GM21381 (cell line): Measurements from ENCODE around the gene DNM3.

Experiments used
- ATAC-seq: cut with Tn5 transposase; IDR thresholded peaks from one replicate; pipeline ENCODE4 v1.9.1; 2021; ENCODE audit warnings: mild to moderate bottlenecking, moderate library complexity; ENCODE audit not compliant: unreplicated experiment

The DNM3 gene

GRCh38 chr1:171868217-171868803, 27.0 kb downstream of the DNM3 start:
- no peak for ATAC-seq

- ATAC-seq: no peak
Observed at GRCh38 chr1:171869097-171869496, 27.8 kb downstream of the DNM3 start.

- ATAC-seq: no peak
Observed at GRCh38 chr1:171871848-171872247, 30.6 kb downstream of the DNM3 start.

GRCh38 chr1:171872430-171872829, 31.1 kb downstream of the DNM3 start:
- ATAC-seq: no peak

GRCh38 chr1:171873664-171874063, 32.4 kb downstream of the DNM3 start:
- no peak for ATAC-seq

- ATAC-seq: no peak
Observed at GRCh38 chr1:171877701-171878100, 36.4 kb downstream of the DNM3 start.

GRCh38 chr1:171879556-171879955, 38.3 kb downstream of the DNM3 start:
- ATAC-seq: no peak

GRCh38 chr1:171881442-171881841, 40.1 kb downstream of the DNM3 start:
- ATAC-seq: no peak

GRCh38 chr1:171883849-171884248, 42.6 kb downstream of the DNM3 start:
- ATAC-seq: no peak

- ATAC-seq: no peak
Observed at GRCh38 chr1:171884475-171884874, 43.2 kb downstream of the DNM3 start.

GRCh38 chr1:171890131-171890530, 48.8 kb downstream of the DNM3 start:
- no peak for ATAC-seq

- ATAC-seq: no peak
Observed at GRCh38 chr1:171896936-171897703, 55.8 kb downstream of the DNM3 start.

GRCh38 chr1:171898941-171899340, 57.6 kb downstream of the DNM3 start:
- no peak for ATAC-seq

- ATAC-seq: no peak
Observed at GRCh38 chr1:171899838-171900237, 58.5 kb downstream of the DNM3 start.

- ATAC-seq: no peak
Observed at GRCh38 chr1:171901245-171901644, 59.9 kb downstream of the DNM3 start.

- ATAC-seq: no peak
Observed at GRCh38 chr1:171902527-171902926, 61.2 kb downstream of the DNM3 start.

GRCh38 chr1:171904778-171905450, 63.6 kb downstream of the DNM3 start:
- ATAC-seq: no peak

- ATAC-seq: no peak
Observed at GRCh38 chr1:171909711-171910110, 68.4 kb downstream of the DNM3 start.

GRCh38 chr1:171910786-171911185, 69.5 kb downstream of the DNM3 start:
- ATAC-seq: no peak

- no peak for ATAC-seq
Observed at GRCh38 chr1:171911506-171911905, 70.2 kb downstream of the DNM3 start.

GRCh38 chr1:171912509-171913175, 71.3 kb downstream of the DNM3 start:
- ATAC-seq: no peak

- no peak for ATAC-seq
Observed at GRCh38 chr1:171913385-171913784, 72.1 kb downstream of the DNM3 start.
